Measurements from ENCODE around the gene CNTNAP2.

GRCh38 chr7:146176860-146177259 is 60.3 kb downstream of the CNTNAP2 start:
- no peak for TF ChIP-seq SP1 (IDR thresholded peaks at IDR 0.05)
- no peak for TF ChIP-seq FOXK2 (IDR thresholded peaks at IDR 0.05)
- no peak for TF ChIP-seq ELF4 (IDR thresholded peaks at IDR 0.05)
- no peak for TF ChIP-seq LEF1 (IDR thresholded peaks at IDR 0.05; ENCODE audit: borderline replicate concordance)
- no peak for TF ChIP-seq TARDBP (IDR thresholded peaks at IDR 0.05)
- no peak for TF ChIP-seq CTBP1 (IDR thresholded peaks at IDR 0.05; ENCODE audit: borderline replicate concordance)
- no peak for TF ChIP-seq ARNT (IDR thresholded peaks at IDR 0.05)
- no peak for TF ChIP-seq ZNF384 (IDR thresholded peaks at IDR 0.05)
- no peak for TF ChIP-seq FOXM1 (IDR thresholded peaks at IDR 0.05; ENCODE audit: borderline replicate concordance)
- TF ChIP-seq NFRKB (IDR thresholded peaks at IDR 0.05), result no peak
- TF ChIP-seq HDGF (IDR thresholded peaks at IDR 0.05; ENCODE audit: borderline replicate concordance), result no peak
- TF ChIP-seq SUZ12 (IDR thresholded peaks at IDR 0.05), result no peak
- TF ChIP-seq FOXA1 (IDR thresholded peaks at IDR 0.05), result no peak
- TF ChIP-seq BHLHE40 (IDR thresholded peaks at IDR 0.05; ENCODE audit: borderline replicate concordance), result no peak
